Esophagus muscularis mucosa (tissue), 4 donors: ENCODE results near the gene INPP4B.

Experiments used
- EP300 ChIP-seq: sonication (generic); formaldehyde crosslinking; IDR thresholded peaks from one replicate; pipeline ENCODE4 v1.6.1; 2017; ENCODE audit warnings: antibody characterized with exemption
- POLR2A ChIP-seq: fragments of 450-650 bp; IDR thresholded peaks from one replicate; pipeline ENCODE4 v1.6.1; 2017; ENCODE audit warnings: antibody characterized with exemption, moderate library complexity, mild to moderate bottlenecking, low read depth
- POLR2AphosphoS5 ChIP-seq, 2 donors: sonication (generic); formaldehyde crosslinking; IDR thresholded peaks; one replicate each; pipeline ENCODE4 v1.6.1; 2017; ENCODE audit warnings: antibody characterized with exemption in 2 of 2
- TF ChIP-seq, protein P1 (sequence below), 3 experiments: fragments of 200-600 bp in 2 of 3; fragments of 450-650 bp in 1 of 3; sonication (generic) in 2 of 3; IDR thresholded peaks; one replicate each; pipeline ENCODE4 v1.5.1; 2017 to 2019; ENCODE audit warnings: antibody characterized with exemption in 3 of 3, mild to moderate bottlenecking in 2 of 3, moderate library complexity in 1 of 3

DNA sequence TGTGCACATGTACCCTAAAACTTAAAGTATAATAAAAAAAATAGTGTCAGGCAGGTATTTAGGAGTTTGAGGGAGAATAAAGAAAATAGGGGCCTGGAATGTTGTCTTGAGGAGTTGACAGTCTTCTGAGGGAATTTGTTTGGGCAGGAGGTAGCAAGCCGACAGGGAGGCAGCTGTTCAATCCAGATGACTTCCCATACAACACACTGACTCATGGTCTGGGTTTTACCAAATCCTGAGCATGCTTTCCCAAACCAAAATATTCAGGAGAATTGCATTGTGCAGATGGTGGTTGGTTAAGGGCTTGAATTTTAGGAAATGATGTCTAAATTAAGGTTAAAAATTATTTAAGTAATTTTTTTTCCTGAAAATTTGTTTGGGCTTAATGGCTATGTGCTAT lies 430.0 kb downstream of the INPP4B start:
- TF ChIP-seq POLR2A (no peak), POLR2AphosphoS5 (IDR thresholded peaks at IDR 0.05) (no peak), EP300 (no peak)
- TF ChIP-seq, protein P1, sequence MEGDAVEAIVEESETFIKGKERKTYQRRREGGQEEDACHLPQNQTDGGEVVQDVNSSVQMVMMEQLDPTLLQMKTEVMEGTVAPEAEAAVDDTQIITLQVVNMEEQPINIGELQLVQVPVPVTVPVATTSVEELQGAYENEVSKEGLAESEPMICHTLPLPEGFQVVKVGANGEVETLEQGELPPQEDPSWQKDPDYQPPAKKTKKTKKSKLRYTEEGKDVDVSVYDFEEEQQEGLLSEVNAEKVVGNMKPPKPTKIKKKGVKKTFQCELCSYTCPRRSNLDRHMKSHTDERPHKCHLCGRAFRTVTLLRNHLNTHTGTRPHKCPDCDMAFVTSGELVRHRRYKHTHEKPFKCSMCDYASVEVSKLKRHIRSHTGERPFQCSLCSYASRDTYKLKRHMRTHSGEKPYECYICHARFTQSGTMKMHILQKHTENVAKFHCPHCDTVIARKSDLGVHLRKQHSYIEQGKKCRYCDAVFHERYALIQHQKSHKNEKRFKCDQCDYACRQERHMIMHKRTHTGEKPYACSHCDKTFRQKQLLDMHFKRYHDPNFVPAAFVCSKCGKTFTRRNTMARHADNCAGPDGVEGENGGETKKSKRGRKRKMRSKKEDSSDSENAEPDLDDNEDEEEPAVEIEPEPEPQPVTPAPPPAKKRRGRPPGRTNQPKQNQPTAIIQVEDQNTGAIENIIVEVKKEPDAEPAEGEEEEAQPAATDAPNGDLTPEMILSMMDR (IDR thresholded peaks at IDR 0.05) = no peak
